Small intestine (tissue), 7 donors: ENCODE measurements around the gene RNASE4. TPM values are rescaled to one million over a fixed set of nuclear protein-coding genes. Genes with fewer than 3 reads are reported as not detected.
"Not testable (repeated sequence)": the region's sequence is repeated elsewhere in the genome, so short reads cannot be mapped to it uniquely, and the experiment has no call there.

ENCODE experiments used
- DNase-seq, 2 donors: peaks; one replicate each; pipeline versions ENCODE4 v3.0.0 to v3.0.0-alpha.2; 2013
- FAIRE-seq: peaks from 2 replicates; lab custom pipeline; 2012; peaks lifted over from hg19 to GRCh38; lab: Jason Lieb, UNC
- H3K27ac ChIP-seq, 3 donors: one replicate each; pipeline ENCODE4 v1.5.1; 2013; ENCODE audit warnings: low read length in 2 of 3, mild to moderate bottlenecking in 2 of 3, control low read depth in 1 of 3, inconsistent platforms in 1 of 3, low read depth in 1 of 3, moderate library complexity in 1 of 3
- H3K27me3 ChIP-seq, 3 donors: one replicate each; pipeline ENCODE4 v1.6.1; 2013; ENCODE audit warnings: low read length in 3 of 3, inconsistent platforms in 1 of 3; ENCODE audit not compliant: control insufficient read depth in 3 of 3, insufficient read depth in 3 of 3
- H3K36me3 ChIP-seq, 3 donors: one replicate each; pipeline ENCODE4 v1.6.1; 2013; ENCODE audit warnings: low read length in 3 of 3, inconsistent platforms in 1 of 3, low read depth in 1 of 3, mild to moderate bottlenecking in 1 of 3, moderate library complexity in 1 of 3; ENCODE audit not compliant: control insufficient read depth in 3 of 3, insufficient read depth in 2 of 3
- H3K4me1 ChIP-seq, 3 donors: one replicate each; pipeline ENCODE4 v1.6.1; 2013; ENCODE audit warnings: low read length in 2 of 3, inconsistent platforms in 1 of 3, low read depth in 1 of 3, mild to moderate bottlenecking in 1 of 3, moderate library complexity in 1 of 3; ENCODE audit not compliant: control insufficient read depth in 3 of 3, insufficient read depth in 2 of 3
- H3K4me3 ChIP-seq, 3 donors: one replicate each; pipeline ENCODE4 v1.5.1; 2013; ENCODE audit warnings: low read length in 3 of 3, control low read depth in 1 of 3, inconsistent platforms in 1 of 3, low read depth in 1 of 3, mild to moderate bottlenecking in 1 of 3, moderate library complexity in 1 of 3
- H3K9me3 ChIP-seq, 2 donors: one replicate each; pipeline ENCODE4 v1.6.1; 2013; ENCODE audit warnings: low read depth in 1 of 2, low read length in 1 of 2; ENCODE audit not compliant: control insufficient read depth in 2 of 2, insufficient read depth in 1 of 2
- WGBS, 3 donors: extraction: QIAGEN DNeasy Blood & Tissue Kit; methylation state at CpG; one replicate each; pipeline ENCODE4 v1.1.7; 2013; 5-methylcytosine and 5-hydroxymethylcytosine counted together
- polyA plus RNA-seq, 4 donors: library from polyadenylated mRNA; stranded (reverse) in 3 of 4; unstranded in 1 of 4; fragments of 200-250 nt in 3 of 4; fragments of 120-200 nt in 1 of 4; gene quantifications; one replicate each; pipeline versions ENCODE4 v1.2.1 to v1.2.3, GENCODE V29; 2013
- donor health status: healthy with polysubstance abuse.
- donor health status: control.
- donor health status: control.
- donor health status: Bipolar disorder and iron deficiency.
- donor health status: healthy.

The RNASE4 gene
- polyA plus RNA-seq, 4 donors: 8.1 to 45.7 (median 31.1) TPM

- peaks cover 0 to 12% (median 0%) of the 10 kb centered on the region in 3 donors for H3K4me1 ChIP-seq
- not testable (repeated sequence) for H3K27ac ChIP-seq, H3K9me3 ChIP-seq, H3K27me3 ChIP-seq, H3K36me3 ChIP-seq, H3K4me3 ChIP-seq, FAIRE-seq, DNase-seq
- 74 to 94% (median 86%) methylated on average over 7 of the region's 7 CpGs for WGBS, 3 donors
Measured at GRCh38 chr14:20666400-20666961, 17.9 kb upstream of the RNASE4 start.

- DNase-seq: no peak
Measured at GRCh38 chr14:20667957-20668356, 16.4 kb upstream of the RNASE4 start.

GRCh38 chr14:20668969-20669368 is 15.4 kb upstream of the RNASE4 start:
- FAIRE-seq: no peak
- DNase-seq: no peak
- Histone ChIP-seq H3K27ac (no peak overlapping the region), H3K27me3 (no peaks in the 10 kb centered on the region), H3K9me3 (no peaks in the 10 kb centered on the region), H3K36me3 (no peaks in the 10 kb centered on the region), H3K4me3 (no peak overlapping the region), H3K4me1 (no peaks in the 10 kb centered on the region)
- WGBS, 3 donors: 87 to 94% (median 87%) methylated on average over 2 of the region's 2 CpGs

More at GRCh38 chr14:20667957-20668356, 16.4 kb upstream of the RNASE4 start:
- peak overlapping the region in 1 of 3 donors; percentile 17 for H3K27ac ChIP-seq
- H3K36me3 ChIP-seq: no peaks in the 10 kb centered on the region
- WGBS, 3 donors: 68 to 85% (median 69%) methylated on average over 2 of the region's 2 CpGs
- H3K9me3 ChIP-seq: no peaks in the 10 kb centered on the region
- peaks cover 0 to 4% (median 0%) of the 10 kb centered on the region in 3 donors for H3K4me1 ChIP-seq
- H3K27me3 ChIP-seq: no peaks in the 10 kb centered on the region
- no peak overlapping the region for H3K4me3 ChIP-seq
- no peak for FAIRE-seq

GRCh38 chr14:20671597-20672283 is 12.6 kb upstream of the RNASE4 start:
- no peak for FAIRE-seq
- DNase-seq: no peak

GRCh38 chr14:20675669-20676068 is 8.7 kb upstream of the RNASE4 start:
- DNase-seq (no peak), FAIRE-seq (no peak)
- Histone ChIP-seq H3K36me3 (no peaks in the 10 kb centered on the region), H3K27me3 (no peaks in the 10 kb centered on the region), H3K27ac (no peak overlapping the region), H3K4me1 (peaks cover 2 to 11% (median 3%) of the 10 kb centered on the region in 3 donors), H3K9me3 (no peaks in the 10 kb centered on the region), H3K4me3 (no peak overlapping the region)
- whole genome bisulfite sequencing, 3 donors: 80 to 94% (median 88%) methylated on average over 2 of the region's 2 CpGs

More at GRCh38 chr14:20671597-20672283, 12.6 kb upstream of the RNASE4 start:
- 45 to 66% (median 61%) methylated on average over 4 of the region's 4 CpGs for WGBS, 3 donors
- Histone ChIP-seq H3K27ac (no peak overlapping the region), H3K27me3 (no peaks in the 10 kb centered on the region), H3K36me3 (no peaks in the 10 kb centered on the region), H3K9me3 (no peaks in the 10 kb centered on the region), H3K4me3 (no peak overlapping the region), H3K4me1 (no peaks in the 10 kb centered on the region)

GRCh38 chr14:20676072-20676471 is 8.3 kb upstream of the RNASE4 start:
- 79 to 96% (median 84%) methylated on average over 2 of the region's 2 CpGs for WGBS, 3 donors
- no peaks in the 10 kb centered on the region for H3K36me3 ChIP-seq
- peaks cover 3 to 12% (median 5%) of the 10 kb centered on the region in 3 donors for H3K4me1 ChIP-seq
- FAIRE-seq (no peak), DNase-seq (no peak)
- H3K27me3 ChIP-seq: no peaks in the 10 kb centered on the region
- no peak overlapping the region for H3K4me3 ChIP-seq
- no peak overlapping the region for H3K27ac ChIP-seq
- H3K9me3 ChIP-seq: no peaks in the 10 kb centered on the region

- peak overlapping the region in 1 of 3 donors; percentile 99 for H3K27ac ChIP-seq
- H3K36me3 ChIP-seq: no peaks in the 10 kb centered on the region
- FAIRE-seq (no peak), DNase-seq (peak; percentile 48 to 58)
- peaks cover 3 to 15% (median 5%) of the 10 kb centered on the region in 3 donors for H3K4me1 ChIP-seq
- H3K27me3 ChIP-seq: no peaks in the 10 kb centered on the region
- no peak overlapping the region for H3K4me3 ChIP-seq
- 89 to 100% (median 93%) methylated on average over 1 of the region's 1 CpG for WGBS, 3 donors
- H3K9me3 ChIP-seq: no peaks in the 10 kb centered on the region
Measured at GRCh38 chr14:20679907-20680306, 4.5 kb upstream of the RNASE4 start.

GRCh38 chr14:20680363-20680762 is 4.0 kb upstream of the RNASE4 start:
- no peaks in the 10 kb centered on the region for H3K27me3 ChIP-seq
- no peaks in the 10 kb centered on the region for H3K36me3 ChIP-seq
- DNase-seq (no peak), FAIRE-seq (no peak)
- peak overlapping the region in 1 of 3 donors; percentile 85 for H3K4me3 ChIP-seq
- H3K4me1 ChIP-seq: peaks cover 3 to 18% (median 5%) of the 10 kb centered on the region in 3 donors
- H3K27ac ChIP-seq: peak overlapping the region; percentile 98 to 100 (median 99)
- no peaks in the 10 kb centered on the region for H3K9me3 ChIP-seq
- WGBS, 3 donors: 56 to 61% (median 59%) methylated on average over 8 of the region's 8 CpGs
